HUES6 (cell line): ENCODE data around the gene NPB.

Source experiments
- H3K27ac ChIP-seq: 2 replicates; pipeline ENCODE4 v1.7.0; 2013; ENCODE audit warnings: low read depth, mild to moderate bottlenecking, low read length, inconsistent platforms
- H3K27me3 ChIP-seq: 2 replicates; pipeline ENCODE4 v1.6.1; 2013; ENCODE audit warnings: low read length; ENCODE audit not compliant: control insufficient read depth, insufficient read depth
- H3K36me3 ChIP-seq: 2 replicates; pipeline ENCODE4 v1.6.1; 2013; ENCODE audit warnings: low read length; ENCODE audit not compliant: control insufficient read depth, insufficient read depth
- H3K4me1 ChIP-seq: 2 replicates; pipeline ENCODE4 v1.6.1; 2013; ENCODE audit warnings: low read length; ENCODE audit not compliant: control insufficient read depth, insufficient read depth
- H3K4me3 ChIP-seq: 2 replicates; pipeline ENCODE4 v1.5.1; 2013; ENCODE audit warnings: low read depth, low read length
- H3K9ac ChIP-seq: one replicate; pipeline ENCODE4 v1.6.1; 2013; ENCODE audit warnings: mild to moderate bottlenecking, low read length
- H3K9me3 ChIP-seq: 2 replicates; pipeline ENCODE4 v1.6.1; 2013; ENCODE audit warnings: low read depth, low read length; ENCODE audit not compliant: control insufficient read depth, insufficient read depth

The NPB gene

GRCh38 chr17:81931189-81931556 is 29.1 kb downstream of the NPB start:
- peaks cover 10% of the 10 kb centered on the region for H3K27me3 ChIP-seq
- H3K4me1 ChIP-seq = peaks cover 12% of the 10 kb centered on the region
- no peaks in the 10 kb centered on the region for H3K9me3 ChIP-seq
- H3K4me3 ChIP-seq = no peak overlapping the region
- no peak overlapping the region for H3K27ac ChIP-seq
- no peak overlapping the region for H3K9ac ChIP-seq
- peaks cover 34% of the 10 kb centered on the region for H3K36me3 ChIP-seq

GRCh38 chr17:81931557-81932332 is 29.7 kb downstream of the NPB start:
- Histone ChIP-seq H3K4me1 (peaks cover 13% of the 10 kb centered on the region), H3K27me3 (peaks cover 10% of the 10 kb centered on the region), H3K27ac (no peak overlapping the region), H3K9me3 (no peaks in the 10 kb centered on the region), H3K36me3 (peaks cover 34% of the 10 kb centered on the region), H3K9ac (no peak overlapping the region), H3K4me3 (no peak overlapping the region)

- Histone ChIP-seq H3K9me3 (no peaks in the 10 kb centered on the region), H3K9ac (no peak overlapping the region), H3K27me3 (peaks cover 10% of the 10 kb centered on the region), H3K4me1 (peaks cover 13% of the 10 kb centered on the region), H3K4me3 (no peak overlapping the region), H3K36me3 (peaks cover 34% of the 10 kb centered on the region), H3K27ac (no peak overlapping the region)
Observed at GRCh38 chr17:81932333-81932983, 30.4 kb downstream of the NPB start.

- Histone ChIP-seq H3K36me3 (peaks cover 34% of the 10 kb centered on the region), H3K27me3 (peaks cover 14% of the 10 kb centered on the region), H3K9ac (no peak overlapping the region), H3K9me3 (no peaks in the 10 kb centered on the region), H3K4me1 (peaks cover 13% of the 10 kb centered on the region), H3K4me3 (no peak overlapping the region), H3K27ac (no peak overlapping the region)
Observed at GRCh38 chr17:81933178-81933699, 31.2 kb downstream of the NPB start.

GRCh38 chr17:81934098-81934757 is 32.2 kb downstream of the NPB start:
- H3K27ac ChIP-seq = no peak overlapping the region
- no peaks in the 10 kb centered on the region for H3K9me3 ChIP-seq
- H3K4me1 ChIP-seq = 0 out of 2 replicates have a peak, but pooled peaks cover 3% of the 10 kb centered on the region

GRCh38 chr17:81934850-81935708 is 33.0 kb downstream of the NPB start:
- Histone ChIP-seq H3K4me1 (0 out of 2 replicates have a peak, but pooled peaks cover 3% of the 10 kb centered on the region), H3K36me3 (peaks cover 34% of the 10 kb centered on the region), H3K4me3 (no peak overlapping the region; the same call in 1 of the 2 replicates), H3K27ac (no peak overlapping the region), H3K9ac (no peak overlapping the region), H3K9me3 (no peaks in the 10 kb centered on the region), H3K27me3 (peaks cover 12% of the 10 kb centered on the region; the same call in 1 of the 2 replicates)

More at GRCh38 chr17:81934098-81934757, 32.2 kb downstream of the NPB start:
- Histone ChIP-seq H3K27me3 (peaks cover 8% of the 10 kb centered on the region; the same call in 1 of the 2 replicates), H3K9ac (no peak overlapping the region), H3K4me3 (no peak overlapping the region), H3K36me3 (peaks cover 34% of the 10 kb centered on the region)

- peaks cover 17% of the 10 kb centered on the region; the same call in 1 of the 2 replicates for H3K27me3 ChIP-seq
- H3K36me3 ChIP-seq = peaks cover 34% of the 10 kb centered on the region
- peak overlapping the region; percentile 41 for H3K4me3 ChIP-seq
- no peaks in the 10 kb centered on the region for H3K9me3 ChIP-seq
- no peak overlapping the region for H3K27ac ChIP-seq
- 0 out of 2 replicates have a peak, but pooled peaks cover 3% of the 10 kb centered on the region for H3K4me1 ChIP-seq
- H3K9ac ChIP-seq = no peak overlapping the region
Observed at GRCh38 chr17:81935709-81936084, 33.7 kb downstream of the NPB start.

GRCh38 chr17:81939218-81939617 is 37.2 kb downstream of the NPB start:
- H3K9ac ChIP-seq = no peak overlapping the region

GRCh38 chr17:81939881-81940385 is 37.9 kb downstream of the NPB start:
- H3K36me3 ChIP-seq = peaks cover 8% of the 10 kb centered on the region
- peaks cover 12% of the 10 kb centered on the region; the same call in 1 of the 2 replicates for H3K4me1 ChIP-seq
- H3K27me3 ChIP-seq = peaks cover 22% of the 10 kb centered on the region; the same call in 1 of the 2 replicates
- no peak overlapping the region for H3K27ac ChIP-seq
- no peak overlapping the region for H3K4me3 ChIP-seq
- H3K9me3 ChIP-seq = no peaks in the 10 kb centered on the region
- no peak overlapping the region for H3K9ac ChIP-seq

More at GRCh38 chr17:81939218-81939617, 37.2 kb downstream of the NPB start:
- Histone ChIP-seq H3K36me3 (peaks cover 15% of the 10 kb centered on the region), H3K27me3 (peaks cover 22% of the 10 kb centered on the region; the same call in 1 of the 2 replicates), H3K9me3 (no peaks in the 10 kb centered on the region), H3K4me3 (no peak overlapping the region), H3K27ac (no peak overlapping the region), H3K4me1 (peaks cover 12% of the 10 kb centered on the region; the same call in 1 of the 2 replicates)
